ENCODE measurements around the gene BRINP1. TPM values are rescaled to one million over a fixed set of nuclear protein-coding genes. Genes with fewer than 3 reads are reported as not detected.

The BRINP1 gene
- total RNA-seq, 1 experiment from 2014 or later: not detected

GRCh38 chr9:119117409-119117808, 251.8 kb downstream of the BRINP1 start:
- no TSS peak for BruUV-seq (replicated peaks)
- POLR2A ChIA-PET (ENCODE audit: unreplicated experiment): no interaction called here
- CTCF ChIA-PET: no interaction called here

More at GRCh38 chr9:119117409-119117808, 251.8 kb downstream of the BRINP1 start:
- no peaks in the 10 kb centered on the region for H4K20me1 ChIP-seq (ENCODE audit: insufficient read depth)
- H2AFZ ChIP-seq: no peak overlapping the region
- no peaks in the 10 kb centered on the region for H3K9me3 ChIP-seq (ENCODE audit: insufficient read depth, low read depth)
- no peak overlapping the region for H3K4me3 ChIP-seq
- no peaks in the 10 kb centered on the region for H3K9me2 ChIP-seq (ENCODE audit: insufficient read depth)
- no peaks in the 10 kb centered on the region for H3K4me1 ChIP-seq (replicated peaks; ENCODE audit: insufficient read depth)
- H3K4me2 ChIP-seq: no peak overlapping the region
- H3K27me3 ChIP-seq (ENCODE audit: insufficient read depth, low read depth): no peaks in the 10 kb centered on the region
- intact Hi-C loops (cut with micrococcal nuclease; ENCODE audit: unreplicated experiment): no loop called here
- H3K36me3 ChIP-seq (ENCODE audit: low read depth): no peaks in the 10 kb centered on the region
- no peak for DNase-seq
- H3K79me2 ChIP-seq (ENCODE audit: low read depth): no peaks in the 10 kb centered on the region
- H3K27ac ChIP-seq: no peak overlapping the region
- TF ChIP-seq, protein P1, sequence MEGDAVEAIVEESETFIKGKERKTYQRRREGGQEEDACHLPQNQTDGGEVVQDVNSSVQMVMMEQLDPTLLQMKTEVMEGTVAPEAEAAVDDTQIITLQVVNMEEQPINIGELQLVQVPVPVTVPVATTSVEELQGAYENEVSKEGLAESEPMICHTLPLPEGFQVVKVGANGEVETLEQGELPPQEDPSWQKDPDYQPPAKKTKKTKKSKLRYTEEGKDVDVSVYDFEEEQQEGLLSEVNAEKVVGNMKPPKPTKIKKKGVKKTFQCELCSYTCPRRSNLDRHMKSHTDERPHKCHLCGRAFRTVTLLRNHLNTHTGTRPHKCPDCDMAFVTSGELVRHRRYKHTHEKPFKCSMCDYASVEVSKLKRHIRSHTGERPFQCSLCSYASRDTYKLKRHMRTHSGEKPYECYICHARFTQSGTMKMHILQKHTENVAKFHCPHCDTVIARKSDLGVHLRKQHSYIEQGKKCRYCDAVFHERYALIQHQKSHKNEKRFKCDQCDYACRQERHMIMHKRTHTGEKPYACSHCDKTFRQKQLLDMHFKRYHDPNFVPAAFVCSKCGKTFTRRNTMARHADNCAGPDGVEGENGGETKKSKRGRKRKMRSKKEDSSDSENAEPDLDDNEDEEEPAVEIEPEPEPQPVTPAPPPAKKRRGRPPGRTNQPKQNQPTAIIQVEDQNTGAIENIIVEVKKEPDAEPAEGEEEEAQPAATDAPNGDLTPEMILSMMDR (conservative IDR thresholded peaks at IDR 0.05): no peak
- no peak for TF ChIP-seq EZH2 (IDR thresholded peaks at IDR 0.05; ENCODE audit: low read depth)
- no peaks in the 10 kb centered on the region for H3F3A ChIP-seq (ENCODE audit: insufficient read depth, low read depth)
